ENCODE measurements around the gene TUBG2. TPM values are rescaled to one million over a fixed set of nuclear protein-coding genes. Genes with fewer than 3 reads are reported as not detected.

TUBG2 gene
- total RNA-seq, 1 donor from 2014 or later: 6.2 TPM

DNA sequence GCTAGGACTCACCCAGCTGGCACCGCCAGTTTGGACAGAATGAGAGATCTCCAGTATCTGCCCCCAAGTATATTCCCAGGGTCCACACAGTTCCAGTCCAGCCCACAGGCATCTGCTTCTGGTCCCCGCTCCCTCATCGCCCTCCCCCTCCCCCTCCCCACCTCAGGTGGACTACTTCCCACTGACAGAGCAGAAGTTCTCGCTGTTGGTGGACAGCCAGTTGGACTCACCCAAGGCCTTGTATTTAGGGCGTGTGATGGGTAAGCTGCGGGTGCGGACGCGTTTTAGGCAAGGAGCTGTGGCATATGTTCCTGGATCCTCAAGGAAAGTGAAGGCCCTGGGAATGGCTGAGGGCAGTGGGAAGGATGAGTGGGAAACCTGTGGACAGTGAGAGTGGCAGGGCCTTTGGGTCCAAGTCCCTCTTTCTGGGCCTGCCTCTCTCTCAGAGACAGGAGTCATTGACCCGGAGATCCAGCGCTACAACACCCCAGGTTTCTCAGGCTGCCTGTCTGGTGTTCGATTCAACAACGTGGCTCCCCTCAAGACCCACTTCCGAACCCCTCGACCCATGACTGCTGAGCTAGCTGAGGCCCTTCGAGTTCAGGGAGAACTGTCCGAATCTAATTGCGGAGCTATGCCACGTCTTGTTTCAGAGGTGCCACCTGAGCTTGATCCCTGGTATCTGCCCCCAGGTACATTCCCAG is 38.2 kb downstream of the TUBG2 start:
- no peak for DNase-seq

DNA sequence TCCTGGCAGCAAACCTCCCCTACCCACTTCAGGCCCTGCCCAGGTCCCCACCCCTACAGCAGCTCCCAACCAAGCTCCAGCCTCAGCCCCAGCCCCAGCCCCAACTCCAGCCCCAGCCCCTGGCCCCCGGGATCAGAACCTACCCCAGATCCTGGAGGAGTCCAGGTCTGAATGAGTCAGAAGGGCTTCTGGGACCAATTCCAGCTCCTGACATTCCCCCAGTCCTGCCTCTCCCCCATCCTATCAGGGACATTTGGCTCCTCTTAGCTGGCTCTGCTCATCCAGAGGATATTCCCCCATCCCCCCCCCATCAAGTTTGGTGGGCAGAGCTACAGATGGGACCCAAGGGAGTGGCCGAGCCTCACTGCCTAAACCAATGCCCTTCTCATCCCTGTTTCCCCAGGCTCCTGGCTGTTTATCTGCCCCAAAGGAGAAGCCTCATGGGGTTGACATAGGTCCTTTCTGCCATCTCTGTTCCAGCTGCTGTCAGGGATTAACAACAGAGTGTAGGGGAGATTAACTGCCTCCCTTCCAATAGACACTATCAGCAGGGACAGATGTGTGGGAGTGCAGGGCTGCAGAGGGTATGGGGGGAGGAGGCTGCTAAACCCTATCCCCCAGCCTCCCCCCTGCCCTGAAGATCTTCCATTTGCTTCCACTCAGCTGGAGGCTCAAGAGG is 39.8 kb downstream of the TUBG2 start:
- DNase-seq: peak; percentile 34

GRCh38 chr17:42699415-42699740 is 40.3 kb downstream of the TUBG2 start:
- no peak for DNase-seq

DNA sequence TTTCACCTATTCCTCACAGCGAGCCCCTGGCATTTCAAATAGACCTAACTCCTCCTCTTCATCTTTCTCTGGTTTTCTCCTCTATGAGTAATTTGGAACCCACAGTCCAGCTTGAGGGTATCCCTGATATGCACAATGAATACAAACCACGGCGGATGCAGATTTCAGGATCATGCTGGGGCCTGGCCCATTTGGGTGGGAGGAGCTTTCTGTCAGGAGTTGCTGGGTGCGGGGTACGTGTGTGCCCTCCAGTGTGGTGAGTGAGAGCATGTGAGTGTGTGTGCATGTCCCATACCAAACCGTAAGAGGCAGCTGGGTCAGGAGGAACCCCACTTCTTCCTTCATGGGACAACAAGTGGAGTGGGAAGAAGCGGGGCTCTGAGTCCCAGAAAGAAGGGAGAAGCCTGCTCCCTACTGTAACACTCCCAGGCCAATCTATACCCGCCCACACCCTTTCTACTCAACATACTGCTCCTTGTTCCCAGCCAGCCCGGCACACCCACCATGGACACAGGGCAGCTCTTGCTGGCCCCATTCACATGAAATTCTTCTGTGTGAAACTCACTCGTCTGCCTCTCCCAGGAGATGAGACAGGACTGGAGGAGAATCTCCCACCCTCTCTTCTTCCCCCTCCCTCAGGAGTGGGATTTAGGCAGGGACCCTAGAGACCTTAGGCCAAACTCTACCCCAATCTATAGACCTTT is 41.7 kb downstream of the TUBG2 start:
- no peak for DNase-seq

GRCh38 chr17:42702446-42702845 is 43.4 kb downstream of the TUBG2 start:
- DNase-seq: no peak

DNA sequence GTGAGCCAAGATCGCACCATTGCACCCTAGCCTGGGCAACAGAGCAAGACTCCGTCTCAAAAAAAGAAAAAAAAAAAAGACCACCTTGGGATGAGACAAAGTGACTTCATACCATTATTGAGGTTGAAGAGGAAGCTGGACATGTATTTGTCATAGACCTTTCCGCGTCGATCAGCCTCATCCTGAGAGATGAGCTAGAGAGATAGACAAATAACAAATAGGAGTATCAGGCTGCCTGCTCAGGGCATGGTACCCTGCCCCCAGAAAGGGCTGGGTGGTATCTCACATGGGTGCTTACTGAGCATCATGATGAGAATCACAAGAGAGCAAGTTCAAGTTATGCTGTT is 45.4 kb downstream of the TUBG2 start:
- DNase-seq: no peak

GRCh38 chr17:42704837-42705494 is 45.9 kb downstream of the TUBG2 start:
- no peak for DNase-seq

DNA sequence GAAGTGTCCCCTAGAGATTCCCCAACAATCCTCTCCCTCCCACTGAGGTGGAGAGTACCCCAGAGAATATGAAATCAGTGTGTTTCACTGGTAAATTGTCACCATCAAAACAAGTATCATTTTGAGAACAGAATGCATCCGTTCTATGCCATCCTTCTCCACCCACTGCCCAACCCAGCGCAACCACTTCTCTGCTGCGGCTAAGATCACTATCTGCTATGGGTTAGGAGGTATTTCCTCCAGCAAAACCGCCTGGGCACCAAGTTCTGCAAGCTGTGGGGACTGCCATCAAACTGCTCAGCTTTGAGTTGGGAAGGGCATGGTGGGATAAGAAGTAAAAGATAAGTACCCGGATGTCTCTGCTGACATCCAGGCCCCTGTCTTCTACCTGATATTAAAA is 47.6 kb downstream of the TUBG2 start:
- DNase-seq: no peak

- DNase-seq: no peak
Measured at GRCh38 chr17:42708588-42708987, 49.5 kb downstream of the TUBG2 start.

- DNase-seq: no peak
Measured at GRCh38 chr17:42709561-42709960, 50.5 kb downstream of the TUBG2 start.

Small RNAs within 50 kb of the gene (small RNA-seq; reads per million reads assigned to genes)
- 0.06 reads per million for gene MIR6780A (ENCODE audit: low replicate concordance)

Other genes starting within 250 kb of the TUBG2 start
- gene CAVIN1, start 236.0 kb upstream of the TUBG2 start, total RNA-seq: 336 TPM
- 69.5 TPM for gene ATP6V0A1, start 200.4 kb upstream of the TUBG2 start, total RNA-seq
- 31.9 TPM for gene NAGLU, start 123.0 kb upstream of the TUBG2 start, total RNA-seq
- gene HSD17B1, start 106.4 kb upstream of the TUBG2 start, total RNA-seq: 0.21 TPM
- gene COASY, start 97.1 kb upstream of the TUBG2 start, total RNA-seq: 20.4 TPM
- 30.2 TPM for gene MLX, start 92.2 kb upstream of the TUBG2 start, total RNA-seq
- 3.0 TPM for gene PSMC3IP, start 81.6 kb upstream of the TUBG2 start, total RNA-seq
- gene RETREG3, start 49.9 kb upstream of the TUBG2 start, total RNA-seq: 52.6 TPM
- 21.1 TPM for gene TUBG1, start 49.6 kb upstream of the TUBG2 start, total RNA-seq
- gene PLEKHH3, start 17.7 kb downstream of the TUBG2 start, total RNA-seq: 38.9 TPM
- gene CCR10, start 22.6 kb downstream of the TUBG2 start, total RNA-seq: 1.5 TPM
- gene CNTNAP1, start 23.2 kb downstream of the TUBG2 start, total RNA-seq: 14.7 TPM
- 35.6 TPM for gene EZH1, start 85.8 kb downstream of the TUBG2 start, total RNA-seq
- gene RAMP2, start 101.9 kb downstream of the TUBG2 start, total RNA-seq: 11.9 TPM
- 40.3 TPM for gene VPS25, start 114.2 kb downstream of the TUBG2 start, total RNA-seq
- not detected for gene WNK4, start 121.3 kb downstream of the TUBG2 start, total RNA-seq
- 50.7 TPM for gene COA3, start 139.4 kb downstream of the TUBG2 start, total RNA-seq
- gene CNTD1, start 139.6 kb downstream of the TUBG2 start, total RNA-seq: not detected
- gene BECN1, start 165.0 kb downstream of the TUBG2 start, total RNA-seq: 68.7 TPM
- 48.5 TPM for gene PSME3, start 174.1 kb downstream of the TUBG2 start, total RNA-seq
- gene AOC2, start 185.3 kb downstream of the TUBG2 start, total RNA-seq: 1.4 TPM
- gene AOC3, start 191.9 kb downstream of the TUBG2 start, total RNA-seq: 23.0 TPM
- gene G6PC1, start 241.5 kb downstream of the TUBG2 start, total RNA-seq: not detected